Motor neuron (in vitro differentiated cells): Measurements from ENCODE around the gene TRMT61A. TPM values are rescaled to one million over a fixed set of nuclear protein-coding genes. Genes with fewer than 3 reads are reported as not detected.

Source experiments
- total RNA-seq, 8 experiments: library from RNA; unstranded; fragments of 300-600 nt; gene quantifications; 2 replicates each; pipeline versions ENCODE4 v1.2.3 to v1.2.4, GENCODE V29; 2022

Gene TRMT61A
- total RNA-seq, 8 experiments from 2014 or later = 5.3 to 14.6 (median 10.2) TPM

Other genes starting within 250 kb of the TRMT61A start
- gene EIF5, start 195.0 kb upstream of the TRMT61A start, total RNA-seq = 100 to 1,000 TPM in 6 of 8 experiments, 10 to 100 TPM in 2; 86.5 to 192 (median 139) TPM
- 100 to 1,000 TPM in 3 of 8 experiments, 10 to 100 TPM in 5; 62.8 to 149 (median 74.2) TPM for gene MARK3, start 143.8 kb upstream of the TRMT61A start, total RNA-seq
- gene CKB, start 6.4 kb upstream of the TRMT61A start, total RNA-seq = 1,000 to 10,000 TPM in 1 of 8 experiments, 100 to 1,000 TPM in 6, 10 to 100 TPM in 1; 37.4 to 1,622 (median 346) TPM
- gene BAG5, start 33.5 kb downstream of the TRMT61A start, total RNA-seq = 10 to 100 TPM; 23.0 to 34.5 (median 26.7) TPM
- 10 to 100 TPM; 38.8 to 69.5 (median 56.7) TPM for gene COA8, start 33.8 kb downstream of the TRMT61A start, total RNA-seq
- gene KLC1, start 100.0 kb downstream of the TRMT61A start, total RNA-seq = 100 to 1,000 TPM in 7 of 8 experiments, 10 to 100 TPM in 1; 88.3 to 298 (median 254) TPM
- gene XRCC3, start 186.3 kb downstream of the TRMT61A start, total RNA-seq = 10 to 100 TPM in 3 of 8 experiments, 1 to 10 TPM in 5; 5.5 to 31.2 (median 7.5) TPM
- gene ZFYVE21, start 186.6 kb downstream of the TRMT61A start, total RNA-seq = 10 to 100 TPM; 18.3 to 41.8 (median 29.6) TPM